ENCODE measurements around the gene TBX10. TPM values are rescaled to one million over a fixed set of nuclear protein-coding genes. Genes with fewer than 3 reads are reported as not detected.

TBX10 gene
- total and polyA plus RNA-seq, 2 donors (not counting 3 experiments of a cell fraction or from before 2014, with no cell fraction given) = not detected

- Histone ChIP-seq H3K36me3 (ENCODE audit: control insufficient read depth in 2 of 2, extremely low read depth in 1 of 2, insufficient read depth in 2 of 2, low read length in 2 of 2) (peaks cover 3 to 22% of the 10 kb centered on the region in 2 experiments), H3K9me1 (replicated peaks; ENCODE audit: control insufficient read depth, extremely low read depth, insufficient read depth, low read length) (no peaks in the 10 kb centered on the region), H3K79me2 (ENCODE audit: control insufficient read depth, insufficient read depth, low read length) (peaks cover 11% of the 10 kb centered on the region), H3K9ac (replicated peaks; ENCODE audit: extremely low read depth, insufficient read depth, low read length) (no peak overlapping the region), H3K4me2 (ENCODE audit: insufficient read depth, low read length) (no peak overlapping the region), H2AFZ (ENCODE audit: low read depth, low read length) (no peak overlapping the region), H4K20me1 (replicated peaks; ENCODE audit: control insufficient read depth, extremely low read depth, insufficient read depth, low read length) (no peaks in the 10 kb centered on the region), H3K4me1 (ENCODE audit: control insufficient read depth, extremely low read depth, insufficient read depth, low read length) (peaks cover 6% of the 10 kb centered on the region), H3K4me3 (replicated peaks in 1 of 3; ENCODE audit: insufficient read depth in 1 of 3, low read depth in 1 of 3, low read length in 3 of 3) (no peak overlapping the region), H3K27me3 (ENCODE audit: control insufficient read depth in 2 of 2, insufficient read depth in 2 of 2, low read length in 2 of 2) (no peaks in the 10 kb centered on the region), H3K27ac (ENCODE audit: insufficient read depth, low read depth, low read length) (no peak overlapping the region), H3K9me3 (replicated peaks; ENCODE audit: control insufficient read depth, insufficient read depth, low read length) (no peaks in the 10 kb centered on the region)
- dilution Hi-C loops (cut with MboI; ENCODE audit: extremely low pct_ligation_motif_present, low sequenced_read_pairs) (no loop called here), intact Hi-C loops (cut with micrococcal nuclease) (no loop called here)
- CTCF ChIA-PET = no interaction called here
- POLR2A ChIA-PET = no interaction called here
- DNase-seq (ENCODE audit: low read depth, low spot score) (no peak), FAIRE-seq (no peak)
- TF ChIP-seq EZH2 (IDR thresholded peaks at IDR 0.05; ENCODE audit: borderline replicate concordance, low read depth, low read length, severe bottlenecking) (no peak), CTCF (IDR thresholded peaks at IDR 0.05; ENCODE audit: extremely low read depth in 1 of 2, insufficient read depth in 1 of 2, low read depth in 1 of 2, low read length in 2 of 2) (no peak), POLR2AphosphoS5 (IDR thresholded peaks at IDR 0.05; ENCODE audit: insufficient read depth, low read depth, low read length) (no peak), JUN (IDR thresholded peaks at IDR 0.05; ENCODE audit: borderline replicate concordance, insufficient read depth, insufficient read length, low read depth) (no peak), GATA2 (IDR thresholded peaks at IDR 0.05; ENCODE audit: insufficient read depth, insufficient read length, low read depth, low read length) (no peak), FOS (IDR thresholded peaks at IDR 0.05; ENCODE audit: borderline replicate concordance, insufficient read depth, low read length) (no peak), POLR2A (IDR thresholded peaks at IDR 0.05; ENCODE audit: low read depth, low read length) (no peak), MYC (IDR thresholded peaks at IDR 0.05; ENCODE audit: low read depth, low read length) (no peak), MAX (IDR thresholded peaks at IDR 0.05; ENCODE audit: insufficient read depth, insufficient read length) (no peak)
- no TSS peak for BruUV-seq (replicated peaks)
These were observed 29.2 kb downstream of the TBX10 start for GRCh38 chr11:67610302-67610868.
